Breast epithelium (tissue), 4 donors: ENCODE results near the gene IL1RAPL2. TPM values are rescaled to one million over a fixed set of nuclear protein-coding genes. Genes with fewer than 3 reads are reported as not detected.

Experiments used
- DNase-seq, 2 donors: peaks; one replicate each; pipeline ENCODE4 v3.0.0-alpha.2; 2019; ENCODE audit warnings: low spot score in 2 of 2
- H3K27ac ChIP-seq, 2 donors: fragments of 200-600 bp; sonication (generic) in 1 of 2; one replicate each; pipeline ENCODE4 v1.5.1; 2016 to 2019; ENCODE audit warnings: mild to moderate bottlenecking in 1 of 2
- H3K27me3 ChIP-seq, 2 donors: fragments of 200-600 bp; sonication (generic) in 1 of 2; one replicate each; pipeline versions ENCODE4 v1.5.1 to v1.6.0; 2017 to 2019; ENCODE audit warnings: control low read depth in 1 of 2, mild to moderate bottlenecking in 1 of 2
- H3K36me3 ChIP-seq: fragments of 200-600 bp; one replicate; pipeline ENCODE4 v1.5.1; 2019
- H3K4me1 ChIP-seq, 2 donors: fragments of 200-600 bp; sonication (generic); one replicate each; pipeline ENCODE4 v1.5.1; 2016 to 2019; ENCODE audit warnings: control low read depth in 1 of 2
- H3K4me3 ChIP-seq, 3 donors: fragments of 200-600 bp; sonication (generic); 1 replicate in 2 of 3; 2 replicates in 1 of 3; pipeline ENCODE4 v1.5.1; 2016 to 2019; ENCODE audit warnings: mild to moderate bottlenecking in 3 of 3, moderate library complexity in 2 of 3
- H3K9me3 ChIP-seq, 2 donors: fragments of 200-600 bp; sonication (generic) in 1 of 2; one replicate each; pipeline ENCODE4 v1.5.1; 2016 to 2019; ENCODE audit warnings: control low read depth in 1 of 2
- POLR2A ChIP-seq: fragments of 450-650 bp; IDR thresholded peaks from one replicate; pipeline ENCODE4 v1.6.1; 2016; ENCODE audit warnings: antibody characterized with exemption, mild to moderate bottlenecking, moderate library complexity
- POLR2AphosphoS5 ChIP-seq, 3 donors: sonication (generic); formaldehyde crosslinking; IDR thresholded peaks; one replicate each; pipeline ENCODE4 v1.6.1; 2017; ENCODE audit warnings: antibody characterized with exemption in 3 of 3
- intact Hi-C: fragments of 100-400 bp; cut with DNase I; formaldehyde crosslinking; loops from one replicate; pipeline ENCODE4 v1.15.1; 2023; ENCODE audit warnings: low total_unique reads
- total RNA-seq, 3 donors: library from RNA; depleted of rRNA; stranded (reverse); fragments of >200 nt; gene quantifications; one replicate each; pipeline ENCODE4 v1.1.0, GENCODE V29; 2016
- TF ChIP-seq, protein P1 (sequence below), 3 donors: fragments of 450-650 bp; IDR thresholded peaks; one replicate each; pipeline ENCODE4 v1.5.1; 2016 to 2017; ENCODE audit warnings: antibody characterized with exemption in 3 of 3, mild to moderate bottlenecking in 3 of 3, moderate library complexity in 3 of 3

Gene IL1RAPL2
- total RNA-seq, 3 donors from 2014 or later, result 0.44 to 0.66 TPM; not detected in 1

- no peak overlapping the region for H3K27ac ChIP-seq
- intact Hi-C loops, result no loop called here
- no peaks in the 10 kb centered on the region for H3K9me3 ChIP-seq
- TF ChIP-seq POLR2A (no peak), POLR2AphosphoS5 (IDR thresholded peaks at IDR 0.05) (no peak)
- TF ChIP-seq, protein P1, sequence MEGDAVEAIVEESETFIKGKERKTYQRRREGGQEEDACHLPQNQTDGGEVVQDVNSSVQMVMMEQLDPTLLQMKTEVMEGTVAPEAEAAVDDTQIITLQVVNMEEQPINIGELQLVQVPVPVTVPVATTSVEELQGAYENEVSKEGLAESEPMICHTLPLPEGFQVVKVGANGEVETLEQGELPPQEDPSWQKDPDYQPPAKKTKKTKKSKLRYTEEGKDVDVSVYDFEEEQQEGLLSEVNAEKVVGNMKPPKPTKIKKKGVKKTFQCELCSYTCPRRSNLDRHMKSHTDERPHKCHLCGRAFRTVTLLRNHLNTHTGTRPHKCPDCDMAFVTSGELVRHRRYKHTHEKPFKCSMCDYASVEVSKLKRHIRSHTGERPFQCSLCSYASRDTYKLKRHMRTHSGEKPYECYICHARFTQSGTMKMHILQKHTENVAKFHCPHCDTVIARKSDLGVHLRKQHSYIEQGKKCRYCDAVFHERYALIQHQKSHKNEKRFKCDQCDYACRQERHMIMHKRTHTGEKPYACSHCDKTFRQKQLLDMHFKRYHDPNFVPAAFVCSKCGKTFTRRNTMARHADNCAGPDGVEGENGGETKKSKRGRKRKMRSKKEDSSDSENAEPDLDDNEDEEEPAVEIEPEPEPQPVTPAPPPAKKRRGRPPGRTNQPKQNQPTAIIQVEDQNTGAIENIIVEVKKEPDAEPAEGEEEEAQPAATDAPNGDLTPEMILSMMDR (IDR thresholded peaks at IDR 0.05), result no peak
- no peaks in the 10 kb centered on the region for H3K4me1 ChIP-seq
- H3K36me3 ChIP-seq, result no peaks in the 10 kb centered on the region
- H3K27me3 ChIP-seq, result peaks cover 0 to 17% of the 10 kb centered on the region in 2 donors
- DNase-seq, result no peak
- no peak overlapping the region for H3K4me3 ChIP-seq
Observed at GRCh38 chrX:105477351-105477750, 911.4 kb downstream of the IL1RAPL2 start.

DNA sequence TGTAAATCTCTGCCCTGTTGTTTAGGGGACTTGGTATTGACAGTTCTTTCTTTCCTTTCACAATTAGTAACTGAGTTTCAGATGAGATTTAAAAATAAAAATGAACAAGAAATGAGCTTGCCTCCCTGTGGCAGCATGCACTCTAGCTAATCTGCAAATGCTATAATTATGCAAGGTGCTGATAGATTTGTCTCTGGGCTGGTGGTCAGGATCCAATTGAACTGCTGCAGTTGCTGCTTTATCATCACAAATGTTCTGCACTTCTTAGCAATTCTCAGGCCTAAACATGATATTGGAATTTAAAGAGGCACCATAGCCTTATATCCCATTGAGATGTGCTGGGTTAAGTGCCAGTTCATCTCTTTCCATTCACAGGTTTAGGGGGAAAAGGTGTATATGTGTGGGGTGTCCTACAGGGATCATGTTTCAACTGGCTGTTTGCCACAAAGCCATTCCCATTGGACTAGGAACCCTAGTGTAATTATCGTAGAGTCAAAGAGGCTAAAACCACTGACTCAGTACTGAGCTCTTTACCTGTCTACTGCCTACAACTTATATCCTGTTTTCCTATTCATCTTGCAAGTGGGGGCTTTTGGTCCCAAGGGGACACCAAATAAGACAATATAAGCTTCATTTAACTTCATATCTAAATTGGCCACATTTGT is 914.8 kb downstream of the IL1RAPL2 start:
- peaks cover 0 to 2% of the 10 kb centered on the region in 2 donors for H3K27me3 ChIP-seq
- no peak overlapping the region for H3K4me3 ChIP-seq
- no peaks in the 10 kb centered on the region for H3K4me1 ChIP-seq
- TF ChIP-seq, protein P1 (IDR thresholded peaks at IDR 0.05), result no peak
- no peak for TF ChIP-seq POLR2A
- TF ChIP-seq POLR2AphosphoS5 (IDR thresholded peaks at IDR 0.05), result no peak
- no peak for DNase-seq
- H3K27ac ChIP-seq, result no peak overlapping the region
- H3K36me3 ChIP-seq, result no peaks in the 10 kb centered on the region
- intact Hi-C loops, result no loop called here
- no peaks in the 10 kb centered on the region for H3K9me3 ChIP-seq

DNA sequence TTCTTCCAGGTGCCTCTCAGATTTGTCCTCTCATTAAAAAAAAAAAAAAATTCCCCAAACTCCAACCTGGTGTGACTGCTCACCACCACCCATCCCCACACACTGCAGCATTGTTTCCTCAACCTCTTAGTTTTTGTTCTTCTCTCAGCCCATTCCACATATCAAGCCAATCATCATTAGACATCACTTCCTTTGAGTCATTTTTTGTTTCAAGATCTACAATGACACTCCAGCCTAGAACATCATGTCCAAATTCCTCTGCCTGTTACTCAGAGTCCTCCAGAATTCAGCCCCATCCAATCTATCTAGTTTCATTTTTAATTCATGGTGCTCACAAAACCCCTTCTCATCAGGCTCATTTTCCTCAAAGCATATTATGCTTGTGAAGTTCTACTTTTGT is 917.0 kb downstream of the IL1RAPL2 start:
- Histone ChIP-seq H3K27ac (no peak overlapping the region), H3K4me1 (no peaks in the 10 kb centered on the region), H3K36me3 (no peaks in the 10 kb centered on the region), H3K27me3 (peaks cover 0 to 2% of the 10 kb centered on the region in 2 donors), H3K4me3 (no peak overlapping the region), H3K9me3 (no peaks in the 10 kb centered on the region)
- TF ChIP-seq, protein P1 (IDR thresholded peaks at IDR 0.05), result no peak
- TF ChIP-seq POLR2A (no peak), POLR2AphosphoS5 (IDR thresholded peaks at IDR 0.05) (no peak)
- DNase-seq, result no peak
- intact Hi-C loops, result no loop called here

DNA sequence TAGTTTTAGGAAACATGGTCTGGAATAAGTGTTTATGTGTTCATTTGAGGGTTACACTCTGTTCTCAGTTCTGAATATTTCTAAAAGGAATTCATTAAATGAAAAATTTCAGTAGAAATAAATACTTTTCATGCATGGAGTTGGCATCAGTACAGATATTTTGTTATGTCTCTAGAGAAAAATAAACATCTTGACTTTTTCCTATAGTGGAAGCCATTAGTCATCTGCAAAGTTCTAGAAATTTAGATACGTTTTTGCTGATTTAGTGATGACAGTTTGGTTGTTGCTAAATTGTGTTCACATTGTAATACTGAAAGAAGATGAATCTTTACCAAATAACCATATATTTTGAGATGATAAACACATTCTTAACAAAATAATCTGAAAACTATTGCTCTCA is 922.7 kb downstream of the IL1RAPL2 start:
- Histone ChIP-seq H3K36me3 (no peaks in the 10 kb centered on the region), H3K27ac (no peak overlapping the region), H3K4me3 (no peak overlapping the region), H3K9me3 (no peaks in the 10 kb centered on the region), H3K27me3 (peaks cover 0 to 10% of the 10 kb centered on the region in 2 donors), H3K4me1 (no peaks in the 10 kb centered on the region)
- TF ChIP-seq, protein P1 (IDR thresholded peaks at IDR 0.05), result no peak
- TF ChIP-seq POLR2A (no peak), POLR2AphosphoS5 (IDR thresholded peaks at IDR 0.05) (no peak)
- intact Hi-C loops, result no loop called here
- DNase-seq, result no peak

DNA sequence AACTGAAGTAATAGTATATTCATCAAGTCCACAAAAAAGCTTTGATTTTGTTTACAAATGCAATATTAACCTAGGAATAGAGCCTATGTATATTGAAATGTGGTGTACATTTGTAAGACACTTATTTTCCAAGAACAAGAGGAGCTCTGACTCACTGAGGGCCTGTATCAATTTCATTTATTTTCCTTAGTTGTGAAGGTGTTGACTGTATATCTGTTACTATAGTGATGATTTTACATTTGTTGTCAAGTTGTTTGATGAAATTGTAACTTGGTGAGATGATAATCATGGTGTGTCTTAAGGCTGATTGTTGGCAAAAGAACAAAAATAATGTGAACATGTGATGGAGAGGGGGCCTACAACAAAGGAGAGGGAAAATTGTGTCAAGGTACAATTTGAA is 929.4 kb downstream of the IL1RAPL2 start:
- TF ChIP-seq POLR2A (no peak), POLR2AphosphoS5 (IDR thresholded peaks at IDR 0.05) (no peak)
- TF ChIP-seq, protein P1 (IDR thresholded peaks at IDR 0.05), result no peak
- H3K36me3 ChIP-seq, result no peaks in the 10 kb centered on the region
- H3K4me1 ChIP-seq, result no peaks in the 10 kb centered on the region
- no peak overlapping the region for H3K4me3 ChIP-seq
- peaks cover 0 to 14% of the 10 kb centered on the region in 2 donors for H3K27me3 ChIP-seq
- DNase-seq, result no peak
- intact Hi-C loops, result no loop called here
- H3K27ac ChIP-seq, result no peak overlapping the region
- H3K9me3 ChIP-seq, result no peaks in the 10 kb centered on the region
